OCI-LY7 (cell line): Measurements from ENCODE around the gene SCAMP5. TPM values are rescaled to one million over a fixed set of nuclear protein-coding genes. Genes with fewer than 3 reads are reported as not detected.

ENCODE experiments used
- BruUV-seq: library from RNA; stranded (reverse); fragments of 400-500 nt; replicated peaks from 2 replicates; lab custom pipeline; 2021; lab: Mats Ljungman, UMichigan
- CTCF ChIA-PET: fragments of 300-600 bp; sonication (Branson Sonifier 250); formaldehyde crosslinking; loops from one replicate; lab custom pipeline; 2022; ENCODE audit warnings: antibody characterized with exemption; ENCODE audit not compliant: unreplicated experiment; lab: Charles Lee
- POLR2A ChIA-PET: fragments of 300-600 bp; sonication (Branson Sonifier 250); formaldehyde crosslinking; loops from one replicate; lab custom pipeline; 2022; ENCODE audit warnings: antibody characterized with exemption; lab: Charles Lee
- DNase-seq: peaks from one replicate; pipeline ENCODE4 v3.0.0-alpha.2; 2015; ENCODE audit warnings: low spot score
- H2AFZ ChIP-seq: fragments of 200-600 bp; sonication (generic), shearing (Covaris generic); 2 replicates; pipeline ENCODE4 v1.6.1; 2014; ENCODE audit warnings: mild to moderate bottlenecking, antibody characterized with exemption, low read length, moderate library complexity
- H3K27ac ChIP-seq: fragments of 200-600 bp; sonication (generic); 2 replicates; pipeline ENCODE4 v1.5.1; 2014; ENCODE audit warnings: mixed run types, low read depth, mild to moderate bottlenecking, moderate library complexity, low read length, inconsistent platforms; ENCODE audit not compliant: poor library complexity, severe bottlenecking
- H3K36me3 ChIP-seq: fragments of 200-600 bp; sonication (generic); 2 replicates; pipeline ENCODE4 v1.6.1; 2014; ENCODE audit warnings: mild to moderate bottlenecking, antibody characterized with exemption, low read length, moderate library complexity, mixed read lengths; ENCODE audit not compliant: insufficient read depth
- H3K4me1 ChIP-seq: fragments of 200-600 bp; sonication (generic); 2 replicates; pipeline ENCODE4 v1.5.1; 2014; ENCODE audit warnings: mild to moderate bottlenecking, low read length; ENCODE audit not compliant: insufficient read depth, poor library complexity, severe bottlenecking
- H3K4me2 ChIP-seq: fragments of 200-600 bp; sonication (generic); 2 replicates; pipeline ENCODE4 v1.6.1; 2014; ENCODE audit warnings: mild to moderate bottlenecking, low read length
- H3K4me3 ChIP-seq: fragments of 200-600 bp; sonication (generic); 2 replicates; pipeline ENCODE4 v1.5.1; 2014; ENCODE audit warnings: mild to moderate bottlenecking, low read depth, low read length; ENCODE audit not compliant: poor library complexity, severe bottlenecking
- H3K79me2 ChIP-seq: fragments of 200-600 bp; sonication (generic); 2 replicates; pipeline ENCODE4 v1.6.1; 2016; ENCODE audit warnings: low read depth, mild to moderate bottlenecking, low read length, moderate library complexity, mixed read lengths; ENCODE audit not compliant: insufficient read depth
- H3K9me2 ChIP-seq: fragments of 200-600 bp; sonication (generic); 2 replicates; pipeline ENCODE4 v1.6.1; 2016; ENCODE audit warnings: mild to moderate bottlenecking, low read length, mixed read lengths; ENCODE audit not compliant: insufficient read depth
- H3K9me3 ChIP-seq: fragments of 200-600 bp; sonication (generic); 2 replicates; pipeline ENCODE4 v1.6.1; 2014; ENCODE audit warnings: mild to moderate bottlenecking, mixed run types, low read length, mixed read lengths
- H4K20me1 ChIP-seq: fragments of 200-600 bp; sonication (generic); 2 replicates; pipeline ENCODE4 v1.6.1; 2014; ENCODE audit warnings: mild to moderate bottlenecking, antibody characterized with exemption, low read length, moderate library complexity, mixed read lengths; ENCODE audit not compliant: insufficient read depth
- CTCF ChIP-seq: fragments of 200-600 bp; sonication (generic); conservative IDR thresholded peaks from 2 replicates; pipeline ENCODE4 v1.5.1; 2014; ENCODE audit warnings: mild to moderate bottlenecking, antibody characterized with exemption, low read length, moderate library complexity, mixed read lengths
- EZH2phosphoT487 ChIP-seq: fragments of 200-600 bp; sonication (generic); IDR thresholded peaks from 2 replicates; pipeline ENCODE4 v1.6.1; 2018; ENCODE audit warnings: low read depth, borderline replicate concordance, mild to moderate bottlenecking, mixed run types, antibody characterized with exemption, low read length, moderate library complexity, mixed read lengths
- intact Hi-C: fragments of 100-400 bp; cut with micrococcal nuclease; formaldehyde crosslinking; loops from one replicate; pipeline ENCODE4 v1.10.0; 2022; ENCODE audit not compliant: unreplicated experiment
- total RNA-seq, 2 experiments: library from RNA; depleted of rRNA in 1 of 2; stranded (reverse); fragments of >200 nt in 1 of 2; shearing (Covaris generic) in 1 of 2; gene quantifications; 2 replicates each; pipeline ENCODE4 v1.2.3, GENCODE V29; 2014 to 2022

The SCAMP5 gene
- total RNA-seq, 2 experiments from 2014 or later, result 29.4 to 43.7 TPM

GRCh38 chr15:75029378-75030022, 34.1 kb downstream of the SCAMP5 start:
- Histone ChIP-seq H3K27ac (peak overlapping the region; percentile 27), H3K79me2 (peaks cover 20% of the 10 kb centered on the region; the same call in 1 of the 2 replicates), H3K4me3 (peak overlapping the region; percentile 12), H3K9me2 (no peaks in the 10 kb centered on the region), H3K4me1 (peaks cover 81% of the 10 kb centered on the region), H3K9me3 (no peaks in the 10 kb centered on the region), H3K4me2 (peak overlapping the region; percentile 55), H2AFZ (no peak overlapping the region), H4K20me1 (no peaks in the 10 kb centered on the region), H3K36me3 (peaks cover 65% of the 10 kb centered on the region)
- peak; percentile 88 for DNase-seq
- POLR2A ChIA-PET, result no interaction called here
- no TSS peak for BruUV-seq
- CTCF ChIA-PET, result interaction anchor here (0.5 kb wide), 1 partner anchor 37 kb away, joined by 4 read pairs; no protein-coding TSS in a partner anchor
- intact Hi-C loops, result loop anchor here (1.0 to 10.0 kb wide), 2 partner anchors 175 to 275 kb away; no protein-coding TSS in a partner anchor
- TF ChIP-seq CTCF, result peak; percentile 98
- TF ChIP-seq EZH2phosphoT487, result no peak

GRCh38 chr15:75030023-75030413, 34.7 kb downstream of the SCAMP5 start:
- Histone ChIP-seq H3K9me3 (no peaks in the 10 kb centered on the region), H3K9me2 (no peaks in the 10 kb centered on the region), H4K20me1 (no peaks in the 10 kb centered on the region), H3K36me3 (peaks cover 69% of the 10 kb centered on the region), H3K4me2 (peak overlapping the region; percentile 55), H3K79me2 (peaks cover 14% of the 10 kb centered on the region; the same call in 1 of the 2 replicates), H3K27ac (no peak overlapping the region), H3K4me3 (no peak overlapping the region), H2AFZ (no peak overlapping the region), H3K4me1 (peaks cover 76% of the 10 kb centered on the region)
- no peak for DNase-seq
- no TSS peak for BruUV-seq
- POLR2A ChIA-PET, result no interaction called here
- intact Hi-C loops, result no loop called here
- CTCF ChIA-PET, result no interaction called here
- no peak for TF ChIP-seq EZH2phosphoT487

- H3K79me2 ChIP-seq, result peaks cover 10% of the 10 kb centered on the region; the same call in 1 of the 2 replicates
- ChIA-PET CTCF (no interaction called here), POLR2A (no interaction called here)
- H3K9me3 ChIP-seq, result no peaks in the 10 kb centered on the region
- no peaks in the 10 kb centered on the region for H4K20me1 ChIP-seq
- BruUV-seq, result no TSS peak
- no peak overlapping the region for H3K27ac ChIP-seq
- intact Hi-C loops, result no loop called here
- no peak overlapping the region for H3K4me3 ChIP-seq
- DNase-seq, result no peak
- no peak overlapping the region for H2AFZ ChIP-seq
- peaks cover 72% of the 10 kb centered on the region for H3K4me1 ChIP-seq
- H3K4me2 ChIP-seq, result no peak overlapping the region
- peaks cover 70% of the 10 kb centered on the region for H3K36me3 ChIP-seq
- TF ChIP-seq CTCF, result no peak
- TF ChIP-seq EZH2phosphoT487, result no peak
- H3K9me2 ChIP-seq, result no peaks in the 10 kb centered on the region
These were observed 35.1 kb downstream of the SCAMP5 start for GRCh38 chr15:75030424-75030823.
